HepG2 (cell line): ENCODE data around the gene PNLDC1. TPM values are rescaled to one million over a fixed set of nuclear protein-coding genes. Genes with fewer than 3 reads are reported as not detected.

Experiments
- CHD2 ChIP-seq: IDR thresholded peaks from 2 replicates; pipeline ENCODE4 v1.6.1; 2011; ENCODE audit warnings: low read depth, low read length, improper control_type of control experiment
- GABPB1 ChIP-seq: IDR thresholded peaks from 2 replicates; pipeline ENCODE4 v1.6.1; 2016; ENCODE audit warnings: mild to moderate bottlenecking, missing genetic modification reagents, moderate library complexity, missing compliant biosample characterization
- GPBP1L1 ChIP-seq: sonication (generic); formaldehyde crosslinking; IDR thresholded peaks from 2 replicates; pipeline ENCODE4 v1.5.0; 2020; ENCODE audit warnings: mild to moderate bottlenecking, missing genetic modification reagents
- HMGXB3 ChIP-seq: sonication (generic); formaldehyde crosslinking; IDR thresholded peaks from 2 replicates; pipeline ENCODE4 v1.4.0; 2020; ENCODE audit warnings: missing genetic modification reagents, borderline replicate concordance
- KDM5A ChIP-seq: fragments of 200-600 bp; sonication (generic); IDR thresholded peaks from 2 replicates; pipeline ENCODE4 v1.7.0; 2018; ENCODE audit warnings: antibody characterized with exemption, mild to moderate bottlenecking, low read length, borderline replicate concordance
- NFYC ChIP-seq: IDR thresholded peaks from 2 replicates; pipeline ENCODE4 v1.6.1; 2016; ENCODE audit warnings: missing genetic modification reagents, missing compliant biosample characterization
- RERE ChIP-seq: IDR thresholded peaks from 2 replicates; pipeline ENCODE4 v1.6.1; 2016; ENCODE audit warnings: low read depth, missing genetic modification reagents, missing compliant biosample characterization
- SP5 ChIP-seq: IDR thresholded peaks from 2 replicates; pipeline ENCODE4 v1.6.1; 2016; ENCODE audit warnings: low read depth, borderline replicate concordance
- TAF1 ChIP-seq: sonication (generic); formaldehyde crosslinking; IDR thresholded peaks from 2 replicates; pipeline ENCODE4 v1.4.0; 2020; ENCODE audit warnings: missing genetic modification reagents
- ZBTB7A ChIP-seq: sonication (generic); formaldehyde crosslinking; IDR thresholded peaks from 2 replicates; pipeline ENCODE4 v1.8.0; 2022; ENCODE audit warnings: mild to moderate bottlenecking, missing genetic modification reagents
- ZNF564 ChIP-seq: sonication (generic); formaldehyde crosslinking; IDR thresholded peaks from 2 replicates; pipeline ENCODE4 v1.8.1; 2023; ENCODE audit warnings: mild to moderate bottlenecking, missing genetic modification reagents
- polyA plus RNA-seq, 8 experiments: library from polyadenylated mRNA; depleted of rRNA in 3 of 8; stranded (reverse) in 7 of 8; unstranded in 1 of 8; fragments of >200 nt; fragmentation: Illumina TruSeq in 4 of 8; extraction: Trizol in 4 of 8; gene quantifications; 2 replicates each; pipeline versions ENCODE4 v1.2.1 to v1.2.3, GENCODE V29; 2011 to 2016; ENCODE audit warnings: low read depth in 4 of 8, missing spikeins in 1 of 8, mixed read lengths in 1 of 8; ENCODE audit not compliant: insufficient read depth in 1 of 8
- total RNA-seq, 5 experiments: library from RNA; depleted of rRNA; stranded (reverse); fragments of >200 nt; fragmentation: Illumina TruSeq; extraction: Trizol; gene quantifications; 2 replicates each; pipeline ENCODE4 v1.2.3, GENCODE V29; 2016; ENCODE audit warnings: low read depth in 1 of 5

The PNLDC1 gene
- total and polyA plus RNA-seq, 2 of the 13 experiments (the other 11 are each of a cell fraction or from before 2014, with no cell fraction given) = not detected

GRCh38 chr6:159769470-159769869, 30.6 kb upstream of the PNLDC1 start (continued):
- TF ChIP-seq RERE (CRISPR knock-in tag) = no peak
- no peak for TF ChIP-seq SP5
- TF ChIP-seq KDM5A = no peak
- no peak for TF ChIP-seq ZBTB7A (CRISPR knock-in tag)
- TF ChIP-seq GPBP1L1 = no peak
- no peak for TF ChIP-seq HMGXB3 (CRISPR knock-in tag)
- TF ChIP-seq NFYC (CRISPR knock-in tag) = no peak
- no peak for TF ChIP-seq ZNF564 (CRISPR knock-in tag)
- no peak for TF ChIP-seq CHD2
- no peak for TF ChIP-seq GABPB1 (CRISPR knock-in tag)
- no peak for TF ChIP-seq TAF1 (CRISPR knock-in tag)
